HL-60/S4 treated with retinoic acid at 250 ng/mL for 4 days and 3 days (cell line): ENCODE data around the gene SLC7A6.

Experiments
- in situ Hi-C: fragments of 300-500 bp; cut with MboI; formaldehyde crosslinking; loops from 2 replicates; pipeline ENCODE4 v1.7.0; 2022; ENCODE audit warnings: low sequenced_read_pairs

SLC7A6 gene

GRCh38 chr16:68264128-68265077 is at the start of gene SLC7A6:
TSS of gene SLC7A6 (plus strand) at chr16:68264526. CDS start at chr16:68274727, 10,201 bp downstream.
- in situ Hi-C loops = no loop called here

- in situ Hi-C loops = no loop called here
Observed at GRCh38 chr16:68214726-68215125, 49.6 kb upstream of the SLC7A6 start.

GRCh38 chr16:68215302-68215701 is 49.0 kb upstream of the SLC7A6 start:
- in situ Hi-C loops = no loop called here

- in situ Hi-C loops = no loop called here
Observed at GRCh38 chr16:68216240-68216639, 48.1 kb upstream of the SLC7A6 start.

- in situ Hi-C loops = no loop called here
Observed at GRCh38 chr16:68217506-68217905, 46.8 kb upstream of the SLC7A6 start.

GRCh38 chr16:68219725-68220351 is 44.5 kb upstream of the SLC7A6 start:
- in situ Hi-C loops = no loop called here

- in situ Hi-C loops = no loop called here
Observed at GRCh38 chr16:68223072-68223471, 41.3 kb upstream of the SLC7A6 start.

GRCh38 chr16:68226116-68226515 is 38.2 kb upstream of the SLC7A6 start:
- in situ Hi-C loops = no loop called here

- in situ Hi-C loops = no loop called here
Observed at GRCh38 chr16:68227183-68227793, 37.0 kb upstream of the SLC7A6 start.

- in situ Hi-C loops = no loop called here
Observed at GRCh38 chr16:68227850-68228553, 36.3 kb upstream of the SLC7A6 start.

GRCh38 chr16:68228652-68229051 is 35.7 kb upstream of the SLC7A6 start:
- in situ Hi-C loops = no loop called here

- in situ Hi-C loops = no loop called here
Observed at GRCh38 chr16:68229431-68230175, 34.7 kb upstream of the SLC7A6 start.

- in situ Hi-C loops = no loop called here
Observed at GRCh38 chr16:68230176-68230571, 34.2 kb upstream of the SLC7A6 start.

- in situ Hi-C loops = no loop called here
Observed at GRCh38 chr16:68230956-68231355, 33.4 kb upstream of the SLC7A6 start.

GRCh38 chr16:68231384-68232136 is 32.8 kb upstream of the SLC7A6 start:
- in situ Hi-C loops = no loop called here

GRCh38 chr16:68232335-68232734 is 32.0 kb upstream of the SLC7A6 start:
- in situ Hi-C loops = no loop called here

GRCh38 chr16:68233085-68233834 is 31.1 kb upstream of the SLC7A6 start:
- in situ Hi-C loops = no loop called here

GRCh38 chr16:68233835-68234187 is 30.5 kb upstream of the SLC7A6 start:
- in situ Hi-C loops = no loop called here
